GM21737 (cell line): ENCODE measurements around the gene GORASP1.

Source experiments
- ATAC-seq: cut with Tn5 transposase; IDR thresholded peaks from one replicate; pipeline ENCODE4 v1.9.1; 2021; ENCODE audit warnings: mild to moderate bottlenecking, moderate library complexity; ENCODE audit not compliant: unreplicated experiment

Gene GORASP1

GRCh38 chr3:39141171-39141995 is 34.0 kb upstream of the GORASP1 start:
- ATAC-seq, result no peak

- ATAC-seq, result no peak
Measured at GRCh38 chr3:39140341-39140971, 33.0 kb upstream of the GORASP1 start.

GRCh38 chr3:39139442-39139841 is 32.0 kb upstream of the GORASP1 start:
- ATAC-seq, result no peak

GRCh38 chr3:39138804-39139415 is 31.5 kb upstream of the GORASP1 start:
- ATAC-seq, result no peak

- ATAC-seq, result no peak
Measured at GRCh38 chr3:39137991-39138803, 30.8 kb upstream of the GORASP1 start.

GRCh38 chr3:39137435-39137936 is 30.1 kb upstream of the GORASP1 start:
- no peak for ATAC-seq

GRCh38 chr3:39136533-39137434 is 29.4 kb upstream of the GORASP1 start:
- no peak for ATAC-seq

GRCh38 chr3:39135170-39135805 is 27.9 kb upstream of the GORASP1 start:
- ATAC-seq, result no peak

GRCh38 chr3:39134305-39134704 is 26.9 kb upstream of the GORASP1 start:
- ATAC-seq, result no peak

GRCh38 chr3:39133822-39134221 is 26.4 kb upstream of the GORASP1 start:
- no peak for ATAC-seq

GRCh38 chr3:39133093-39133490 is 25.7 kb upstream of the GORASP1 start:
- ATAC-seq, result no peak

GRCh38 chr3:39132096-39133092 is 25.0 kb upstream of the GORASP1 start:
- no peak for ATAC-seq

GRCh38 chr3:39130693-39131265 is 23.4 kb upstream of the GORASP1 start:
- ATAC-seq, result no peak

- ATAC-seq, result no peak
Measured at GRCh38 chr3:39130026-39130425, 22.6 kb upstream of the GORASP1 start.

GRCh38 chr3:39128951-39129350 is 21.5 kb upstream of the GORASP1 start:
- no peak for ATAC-seq

- ATAC-seq, result no peak
Measured at GRCh38 chr3:39127908-39128304, 20.5 kb upstream of the GORASP1 start.

GRCh38 chr3:39127269-39127907 is 20.0 kb upstream of the GORASP1 start:
- ATAC-seq, result no peak
